Spleen (tissue), 7 donors: ENCODE data around the gene FOXL2NB.

Experiments used
- CTCF ChIP-seq, 11 experiments: fragments of 200-600 bp in 7 of 11; fragments of 450-650 bp in 4 of 11; sonication (generic) in 4 of 11; IDR thresholded peaks in 8 of 11; conservative IDR thresholded peaks in 3 of 11; 1 replicate in 7 of 11; 2 replicates in 4 of 11; pipeline versions ENCODE4 v1.4.0 to v1.8.0; 2016 to 2021; ENCODE audit warnings: antibody characterized with exemption in 11 of 11, inconsistent platforms in 4 of 11, mild to moderate bottlenecking in 1 of 11
- POLR2A ChIP-seq, 3 donors: fragments of 450-650 bp; IDR thresholded peaks; one replicate each; pipeline ENCODE4 v1.5.1; 2017; ENCODE audit warnings: antibody characterized with exemption in 3 of 3, mild to moderate bottlenecking in 1 of 3
- POLR2AphosphoS5 ChIP-seq, 3 donors: sonication (generic); formaldehyde crosslinking; IDR thresholded peaks; one replicate each; pipeline ENCODE4 v1.5.1; 2017; ENCODE audit warnings: antibody characterized with exemption in 3 of 3
- donor health status: DM: no; HTN: no; CAD: no; lungs with moderate emphysema.
- donor health status: DM: no; HTN: no; CAD: no.
- donor health status: DM: no; HTN: no; CAD: no.

- TF ChIP-seq POLR2A (IDR thresholded peaks at IDR 0.05) (no peak), CTCF (IDR thresholded peaks at IDR 0.05 in 8 of 11, conservative IDR thresholded peaks at IDR 0.05 in 3 of 11) (no peak), POLR2AphosphoS5 (IDR thresholded peaks at IDR 0.05) (no peak)
These were observed 8.8 kb upstream of the FOXL2NB start for GRCh38 chr3:138938056-138938876.
